IMR-90 (cell line): Measurements from ENCODE around the gene SMC1B.
"Not testable (repeated sequence)": the region's sequence is repeated elsewhere in the genome, so short reads cannot be mapped to it uniquely, and the experiment has no call there.

Experiments used
- CEBPB ChIP-seq: IDR thresholded peaks from 2 replicates; pipeline ENCODE4 v1.6.1; 2012; ENCODE audit warnings: low read depth, low read length, improper control_type of control experiment
- CHD1 ChIP-seq: IDR thresholded peaks from 2 replicates; pipeline ENCODE4 v1.6.1; 2012; ENCODE audit warnings: low read depth, low read length, improper control_type of control experiment
- FOS ChIP-seq: fragments of 150-350 bp; IDR thresholded peaks from 2 replicates; pipeline ENCODE4 v1.6.1; 2016; ENCODE audit warnings: low read depth, low read length
- MAFK ChIP-seq: IDR thresholded peaks from 2 replicates; pipeline ENCODE4 v1.6.1; 2012; ENCODE audit warnings: low read depth, low read length, improper control_type of control experiment
- NFE2L2 ChIP-seq: fragments of 150-350 bp; IDR thresholded peaks from 2 replicates; pipeline ENCODE4 v1.6.1; 2016; ENCODE audit warnings: low read depth, mild to moderate bottlenecking, low read length
- POLR2A ChIP-seq: IDR thresholded peaks from 2 replicates; pipeline ENCODE4 v1.6.1; 2012; ENCODE audit warnings: mild to moderate bottlenecking, low read depth, low read length
- RAD21 ChIP-seq: IDR thresholded peaks from 2 replicates; pipeline ENCODE4 v1.6.1; 2012; ENCODE audit warnings: low read length, improper control_type of control experiment
- RCOR1 ChIP-seq: IDR thresholded peaks from 2 replicates; pipeline ENCODE4 v1.6.1; 2012; ENCODE audit warnings: mild to moderate bottlenecking, low read length, improper control_type of control experiment; ENCODE audit not compliant: insufficient replicate concordance
- RFX5 ChIP-seq: IDR thresholded peaks from 2 replicates; pipeline ENCODE4 v1.8.0; 2012; ENCODE audit warnings: low read depth, mild to moderate bottlenecking, low read length, moderate library complexity
- TF ChIP-seq, protein P1 (sequence below): conservative IDR thresholded peaks from 2 replicates; pipeline ENCODE4 v1.5.1; 2012; ENCODE audit warnings: mild to moderate bottlenecking, low read depth, low read length, improper control_type of control experiment
- TF ChIP-seq, protein P2 (sequence below): fragments of 150-350 bp; IDR thresholded peaks from 2 replicates; pipeline ENCODE4 v1.6.1; 2016; ENCODE audit warnings: low read depth, mild to moderate bottlenecking, low read length, moderate library complexity, borderline replicate concordance

GRCh38 chr22:45449442-45449841 is 36.0 kb upstream of the SMC1B start:
- TF ChIP-seq, protein P1, sequence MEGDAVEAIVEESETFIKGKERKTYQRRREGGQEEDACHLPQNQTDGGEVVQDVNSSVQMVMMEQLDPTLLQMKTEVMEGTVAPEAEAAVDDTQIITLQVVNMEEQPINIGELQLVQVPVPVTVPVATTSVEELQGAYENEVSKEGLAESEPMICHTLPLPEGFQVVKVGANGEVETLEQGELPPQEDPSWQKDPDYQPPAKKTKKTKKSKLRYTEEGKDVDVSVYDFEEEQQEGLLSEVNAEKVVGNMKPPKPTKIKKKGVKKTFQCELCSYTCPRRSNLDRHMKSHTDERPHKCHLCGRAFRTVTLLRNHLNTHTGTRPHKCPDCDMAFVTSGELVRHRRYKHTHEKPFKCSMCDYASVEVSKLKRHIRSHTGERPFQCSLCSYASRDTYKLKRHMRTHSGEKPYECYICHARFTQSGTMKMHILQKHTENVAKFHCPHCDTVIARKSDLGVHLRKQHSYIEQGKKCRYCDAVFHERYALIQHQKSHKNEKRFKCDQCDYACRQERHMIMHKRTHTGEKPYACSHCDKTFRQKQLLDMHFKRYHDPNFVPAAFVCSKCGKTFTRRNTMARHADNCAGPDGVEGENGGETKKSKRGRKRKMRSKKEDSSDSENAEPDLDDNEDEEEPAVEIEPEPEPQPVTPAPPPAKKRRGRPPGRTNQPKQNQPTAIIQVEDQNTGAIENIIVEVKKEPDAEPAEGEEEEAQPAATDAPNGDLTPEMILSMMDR: not testable (repeated sequence)
- not testable (repeated sequence) for TF ChIP-seq RCOR1, CEBPB, POLR2A, RAD21, CHD1, NFE2L2, MAFK, RFX5, FOS
- TF ChIP-seq, protein P2, sequence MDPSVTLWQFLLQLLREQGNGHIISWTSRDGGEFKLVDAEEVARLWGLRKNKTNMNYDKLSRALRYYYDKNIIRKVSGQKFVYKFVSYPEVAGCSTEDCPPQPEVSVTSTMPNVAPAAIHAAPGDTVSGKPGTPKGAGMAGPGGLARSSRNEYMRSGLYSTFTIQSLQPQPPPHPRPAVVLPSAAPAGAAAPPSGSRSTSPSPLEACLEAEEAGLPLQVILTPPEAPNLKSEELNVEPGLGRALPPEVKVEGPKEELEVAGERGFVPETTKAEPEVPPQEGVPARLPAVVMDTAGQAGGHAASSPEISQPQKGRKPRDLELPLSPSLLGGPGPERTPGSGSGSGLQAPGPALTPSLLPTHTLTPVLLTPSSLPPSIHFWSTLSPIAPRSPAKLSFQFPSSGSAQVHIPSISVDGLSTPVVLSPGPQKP: not testable (repeated sequence)
